NCI-H345 treated with DMSO at 0.1 percent for 48 hours (cell line): ENCODE results near the gene KCNK16.

ENCODE experiments used
- DNase-seq: peaks from one replicate; lab custom pipeline; 2025; ENCODE audit not compliant: unreplicated experiment; lab: John Stamatoyannopoulos, UW

Gene KCNK16

GRCh38 chr6:39281312-39281980, 41.1 kb downstream of the KCNK16 start:
- no peak for DNase-seq

GRCh38 chr6:39280247-39280731, 42.2 kb downstream of the KCNK16 start:
- no peak for DNase-seq

GRCh38 chr6:39279539-39279938, 43.0 kb downstream of the KCNK16 start:
- no peak for DNase-seq

GRCh38 chr6:39276379-39276995, 46.0 kb downstream of the KCNK16 start:
- no peak for DNase-seq

GRCh38 chr6:39274903-39275302, 47.6 kb downstream of the KCNK16 start:
- no peak for DNase-seq

- DNase-seq = no peak
Measured at GRCh38 chr6:39274471-39274870, 48.0 kb downstream of the KCNK16 start.

GRCh38 chr6:39273406-39273821, 49.1 kb downstream of the KCNK16 start:
- no peak for DNase-seq

GRCh38 chr6:39269961-39270360, 52.5 kb downstream of the KCNK16 start:
- DNase-seq = no peak

GRCh38 chr6:39268721-39269120, 53.8 kb downstream of the KCNK16 start:
- no peak for DNase-seq

- peak; percentile 67 for DNase-seq
Measured at GRCh38 chr6:39268171-39268570, 54.3 kb downstream of the KCNK16 start.

GRCh38 chr6:39266782-39267355, 55.6 kb downstream of the KCNK16 start:
- DNase-seq = no peak

- peak; percentile 76 for DNase-seq
Measured at GRCh38 chr6:39266375-39266774, 56.1 kb downstream of the KCNK16 start.
